PC-3 (cell line): Measurements from ENCODE around the gene GTF3C5. TPM values are rescaled to one million over a fixed set of nuclear protein-coding genes. Genes with fewer than 3 reads are reported as not detected.

Source experiments
- ATAC-seq: fragments of 200-7000 bp; cut with Tn5 transposase; 2 replicates; pipeline ENCODE4 v1.9.1; 2020; ENCODE audit warnings: mild to moderate bottlenecking, moderate library complexity
- BruUV-seq: library from RNA; stranded (reverse); fragments of 400-500 nt; replicated peaks from 2 replicates; lab custom pipeline; 2021; lab: Mats Ljungman, UMichigan
- CTCF ChIA-PET: fragments of 300-600 bp; sonication (Branson Sonifier 250); formaldehyde crosslinking; loops from one replicate; lab custom pipeline; 2022; ENCODE audit warnings: antibody characterized with exemption; lab: Charles Lee
- POLR2A ChIA-PET: fragments of 300-600 bp; sonication (Branson Sonifier 250); formaldehyde crosslinking; loops from one replicate; lab custom pipeline; 2022; ENCODE audit warnings: antibody characterized with exemption; ENCODE audit not compliant: unreplicated experiment; lab: Charles Lee
- DNase-seq: peaks from one replicate; pipeline ENCODE4 v3.0.0-alpha.2; 2015
- H2AFZ ChIP-seq: fragments of 300-600 bp; sonication (generic); 2 replicates; pipeline ENCODE4 v1.6.0; 2016; ENCODE audit warnings: antibody characterized with exemption, low read length
- H3F3A ChIP-seq: fragments of 300-600 bp; sonication (generic); one replicate; pipeline ENCODE4 v1.6.0; 2017; ENCODE audit warnings: antibody characterized with exemption, low read length, control low read depth, mild to moderate bottlenecking; ENCODE audit not compliant: unreplicated experiment
- H3K27ac ChIP-seq: fragments of 300-600 bp; sonication (generic); 2 replicates; pipeline ENCODE4 v1.5.1; 2016; ENCODE audit warnings: mild to moderate bottlenecking, low read length
- H3K27me3 ChIP-seq: fragments of 300-600 bp; sonication (generic); 2 replicates; pipeline ENCODE4 v1.6.1; 2016; ENCODE audit warnings: low read length, mixed read lengths
- H3K36me3 ChIP-seq: fragments of 300-600 bp; sonication (generic); 2 replicates; pipeline ENCODE4 v1.6.1; 2016; ENCODE audit warnings: low read depth, mixed run types, low read length, mixed read lengths
- H3K4me1 ChIP-seq: fragments of 300-600 bp; sonication (generic); 2 replicates; pipeline ENCODE4 v1.5.1; 2016; ENCODE audit warnings: low read length; ENCODE audit not compliant: insufficient read depth
- H3K4me2 ChIP-seq: fragments of 300-600 bp; sonication (generic); 2 replicates; pipeline ENCODE4 v1.6.0; 2016; ENCODE audit warnings: low read length
- H3K4me3 ChIP-seq: fragments of 300-600 bp; sonication (generic); 2 replicates; pipeline ENCODE4 v1.5.1; 2016; ENCODE audit warnings: mild to moderate bottlenecking, low read length, mixed read lengths
- H3K79me2 ChIP-seq: fragments of 300-600 bp; sonication (generic); 2 replicates; pipeline ENCODE4 v1.6.1; 2017; ENCODE audit warnings: low read length, mixed read lengths
- H3K9ac ChIP-seq: fragments of 300-600 bp; sonication (generic); 2 replicates; pipeline ENCODE4 v1.6.0; 2016; ENCODE audit warnings: mild to moderate bottlenecking, low read length
- H3K9me2 ChIP-seq: fragments of 300-600 bp; sonication (generic); replicated peaks from 2 replicates; pipeline ENCODE4 v1.6.1; 2016; ENCODE audit warnings: mixed run types, low read length, mixed read lengths
- H3K9me3 ChIP-seq: fragments of 300-600 bp; sonication (generic); 2 replicates; pipeline ENCODE4 v1.6.1; 2016; ENCODE audit warnings: low read length, mixed read lengths
- H4K20me1 ChIP-seq: fragments of 300-600 bp; sonication (generic); 2 replicates; pipeline ENCODE4 v1.6.1; 2016; ENCODE audit warnings: low read length, mixed read lengths
- EZH2 ChIP-seq: fragments of 300-600 bp; sonication (generic); IDR thresholded peaks from one replicate; pipeline ENCODE4 v1.6.1; 2017; ENCODE audit warnings: antibody characterized with exemption, mild to moderate bottlenecking, low read length; ENCODE audit not compliant: unreplicated experiment
- EZH2phosphoT487 ChIP-seq: fragments of 300-600 bp; sonication (generic); IDR thresholded peaks from 2 replicates; pipeline ENCODE4 v1.6.1; 2018; ENCODE audit warnings: mild to moderate bottlenecking, antibody characterized with exemption, low read length, borderline replicate concordance
- intact Hi-C: fragments of 100-400 bp; cut with micrococcal nuclease; formaldehyde crosslinking; loops from 2 replicates; pipeline ENCODE4 v1.9.0; 2023
- total RNA-seq: library from RNA; depleted of rRNA; stranded (reverse); fragments of >200 nt; gene quantifications from 2 replicates; pipeline ENCODE4 v1.2.3, GENCODE V29; 2014
- TF ChIP-seq, protein P1 (sequence below): fragments of 300-600 bp; sonication (generic); conservative IDR thresholded peaks from 2 replicates; pipeline ENCODE4 v1.5.1; 2017; ENCODE audit warnings: antibody characterized with exemption, low read depth, mild to moderate bottlenecking, low read length

Gene GTF3C5
- total RNA-seq, 1 experiment from 2014 or later: 78.5 TPM

DNA sequence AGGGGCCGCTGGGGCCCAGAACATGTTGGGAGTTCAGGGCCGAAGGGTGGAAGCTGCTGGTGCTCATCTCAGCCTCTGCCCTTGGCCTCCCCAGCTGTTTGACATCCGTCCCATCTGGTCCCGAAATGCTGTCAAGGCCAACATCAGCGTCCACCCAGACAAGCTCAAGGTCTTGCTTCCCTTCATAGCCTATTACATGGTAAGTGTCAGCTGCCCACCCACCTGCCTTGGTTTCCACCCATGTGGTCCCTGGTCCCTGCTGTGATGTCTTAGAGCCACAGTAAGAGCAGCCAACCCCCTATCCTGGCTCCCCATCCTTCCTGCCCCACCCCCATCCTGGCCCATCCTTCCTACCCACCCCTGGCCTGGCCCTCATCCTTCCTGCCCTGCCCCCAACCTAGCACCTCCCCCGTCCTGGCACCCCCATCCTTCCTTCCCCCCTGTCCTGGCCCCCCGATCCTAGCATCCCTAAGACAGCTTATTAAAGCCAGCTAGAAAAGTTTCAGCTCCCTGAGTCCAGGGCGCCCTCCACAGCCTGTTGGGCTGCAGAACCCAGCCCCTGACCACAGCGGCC, 21.3 kb downstream of the GTF3C5 start:
- no peaks in the 10 kb centered on the region for H3K4me1 ChIP-seq
- DNase-seq: no peak
- POLR2A ChIA-PET: no interaction called here

DNA sequence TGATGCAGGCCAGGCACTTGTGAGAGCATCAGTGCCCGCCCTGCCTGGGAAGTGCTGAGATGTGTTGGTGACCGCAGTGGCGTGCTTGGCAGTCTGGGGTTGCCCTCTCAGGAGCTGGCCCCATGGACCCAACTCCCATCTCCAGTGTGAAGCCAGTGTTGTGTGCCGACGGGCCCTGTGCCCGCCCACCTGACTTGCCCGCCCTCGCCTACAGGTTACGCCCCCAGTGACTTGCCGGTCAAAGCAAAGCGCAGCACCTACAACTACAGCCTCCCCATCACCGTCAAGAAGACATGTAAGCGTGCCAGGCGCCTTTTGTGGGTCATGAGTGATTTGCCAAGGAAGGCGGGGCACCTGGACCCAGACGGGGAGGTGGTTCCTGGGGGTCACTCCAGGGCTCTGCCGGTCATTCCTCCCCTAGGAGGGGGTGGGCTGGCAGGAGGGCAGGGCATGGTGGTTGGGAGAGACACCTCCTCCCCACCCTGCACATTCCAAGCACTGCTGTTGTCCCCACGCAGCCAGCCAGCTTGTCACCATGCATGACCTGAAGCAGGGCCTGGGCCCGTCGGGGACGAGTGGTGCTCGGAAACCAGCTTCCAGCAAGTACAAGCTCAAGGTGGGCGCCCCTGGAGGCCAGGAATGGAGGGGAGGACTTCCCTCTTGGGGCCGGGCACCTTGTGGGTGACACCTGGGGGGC, 23.5 kb downstream of the GTF3C5 start:
- Histone ChIP-seq H3K9ac (no peak overlapping the region), H3K27me3 (no peaks in the 10 kb centered on the region), H3K27ac (no peak overlapping the region), H3K4me2 (no peak overlapping the region), H2AFZ (no peak overlapping the region), H3K4me3 (no peak overlapping the region), H3K9me2 (no peaks in the 10 kb centered on the region), H3K9me3 (no peaks in the 10 kb centered on the region), H3F3A (no peaks in the 10 kb centered on the region), H3K79me2 (no peaks in the 10 kb centered on the region), H4K20me1 (no peaks in the 10 kb centered on the region), H3K4me1 (no peaks in the 10 kb centered on the region), H3K36me3 (peaks cover 3% of the 10 kb centered on the region)
- CTCF ChIA-PET: no interaction called here
- no TSS peak for BruUV-seq
- POLR2A ChIA-PET: no interaction called here
- ATAC-seq: no peak
- DNase-seq: no peak
- TF ChIP-seq EZH2 (no peak), EZH2phosphoT487 (no peak)
- TF ChIP-seq, protein P1, sequence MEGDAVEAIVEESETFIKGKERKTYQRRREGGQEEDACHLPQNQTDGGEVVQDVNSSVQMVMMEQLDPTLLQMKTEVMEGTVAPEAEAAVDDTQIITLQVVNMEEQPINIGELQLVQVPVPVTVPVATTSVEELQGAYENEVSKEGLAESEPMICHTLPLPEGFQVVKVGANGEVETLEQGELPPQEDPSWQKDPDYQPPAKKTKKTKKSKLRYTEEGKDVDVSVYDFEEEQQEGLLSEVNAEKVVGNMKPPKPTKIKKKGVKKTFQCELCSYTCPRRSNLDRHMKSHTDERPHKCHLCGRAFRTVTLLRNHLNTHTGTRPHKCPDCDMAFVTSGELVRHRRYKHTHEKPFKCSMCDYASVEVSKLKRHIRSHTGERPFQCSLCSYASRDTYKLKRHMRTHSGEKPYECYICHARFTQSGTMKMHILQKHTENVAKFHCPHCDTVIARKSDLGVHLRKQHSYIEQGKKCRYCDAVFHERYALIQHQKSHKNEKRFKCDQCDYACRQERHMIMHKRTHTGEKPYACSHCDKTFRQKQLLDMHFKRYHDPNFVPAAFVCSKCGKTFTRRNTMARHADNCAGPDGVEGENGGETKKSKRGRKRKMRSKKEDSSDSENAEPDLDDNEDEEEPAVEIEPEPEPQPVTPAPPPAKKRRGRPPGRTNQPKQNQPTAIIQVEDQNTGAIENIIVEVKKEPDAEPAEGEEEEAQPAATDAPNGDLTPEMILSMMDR: no peak
- intact Hi-C loops: no loop called here

More for the DNA sequence above, 21.3 kb downstream of the GTF3C5 start:
- CTCF ChIA-PET: no interaction called here
- Histone ChIP-seq H3K9ac (no peak overlapping the region), H3K27ac (no peak overlapping the region), H3K4me2 (no peak overlapping the region), H4K20me1 (no peaks in the 10 kb centered on the region), H2AFZ (no peak overlapping the region), H3K4me3 (no peak overlapping the region), H3F3A (no peaks in the 10 kb centered on the region), H3K9me3 (no peaks in the 10 kb centered on the region), H3K36me3 (peaks cover 3% of the 10 kb centered on the region), H3K27me3 (no peaks in the 10 kb centered on the region), H3K9me2 (no peaks in the 10 kb centered on the region), H3K79me2 (no peaks in the 10 kb centered on the region)
- BruUV-seq: no TSS peak
- TF ChIP-seq EZH2: no peak
- TF ChIP-seq, protein P1: no peak
- TF ChIP-seq EZH2phosphoT487: no peak
- intact Hi-C loops: no loop called here
- ATAC-seq: no peak

DNA sequence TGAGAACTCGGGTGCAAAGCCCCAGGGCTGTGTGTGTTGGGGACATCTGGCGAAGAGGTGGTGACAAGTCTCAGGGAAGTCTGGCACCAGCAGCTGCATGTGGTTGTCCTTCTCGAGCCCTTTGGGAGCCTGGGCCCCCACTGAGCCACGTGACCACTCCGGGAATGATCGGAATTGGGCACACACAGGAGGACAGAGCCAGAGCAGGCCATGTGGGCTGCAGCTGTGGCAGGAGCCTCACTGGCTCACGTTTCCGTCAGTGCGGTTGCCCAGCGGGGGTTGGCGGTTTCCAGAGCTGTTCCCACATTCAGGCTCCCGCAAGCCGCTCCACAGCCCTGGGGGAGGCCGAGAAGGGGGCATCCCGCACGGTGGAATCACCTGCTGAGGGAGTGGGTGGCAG, 24.2 kb downstream of the GTF3C5 start:
- no peaks in the 10 kb centered on the region for H3K4me1 ChIP-seq
- H3K4me3 ChIP-seq: no peak overlapping the region
- ATAC-seq (no peak), DNase-seq (no peak)
- intact Hi-C loops: no loop called here
- no peaks in the 10 kb centered on the region for H3F3A ChIP-seq
- H3K79me2 ChIP-seq: no peaks in the 10 kb centered on the region
- H2AFZ ChIP-seq: no peak overlapping the region
- H3K9ac ChIP-seq: no peak overlapping the region
- BruUV-seq: no TSS peak
- ChIA-PET CTCF (no interaction called here), POLR2A (no interaction called here)
- no peaks in the 10 kb centered on the region for H3K27me3 ChIP-seq
- no peak overlapping the region for H3K27ac ChIP-seq
- no peaks in the 10 kb centered on the region for H4K20me1 ChIP-seq
- H3K36me3 ChIP-seq: peaks cover 3% of the 10 kb centered on the region
- H3K9me2 ChIP-seq: no peaks in the 10 kb centered on the region
- H3K4me2 ChIP-seq: no peak overlapping the region
- no peak for TF ChIP-seq EZH2phosphoT487
- TF ChIP-seq EZH2: no peak
- TF ChIP-seq, protein P1: no peak
- H3K9me3 ChIP-seq: no peaks in the 10 kb centered on the region
